MCF 10A (cell line): ENCODE results near the gene P2RY14. TPM values are rescaled to one million over a fixed set of nuclear protein-coding genes. Genes with fewer than 3 reads are reported as not detected.

ENCODE experiments used
- BruUV-seq: library from RNA; stranded (reverse); fragments of 400-500 nt; replicated peaks from 2 replicates; lab custom pipeline; 2021; lab: Mats Ljungman, UMichigan
- CTCF ChIA-PET: fragments of 300-600 bp; sonication (Branson Sonifier 250); formaldehyde crosslinking; extraction: SDS; loops from one replicate; lab custom pipeline; 2021; ENCODE audit warnings: antibody characterized with exemption, inconsistent platforms; lab: Yijun Ruan, JAX
- POLR2A ChIA-PET: fragments of 300-600, 350-650 bp; sonication (Branson Sonifier 250); formaldehyde crosslinking; extraction: SDS; loops from one replicate; lab custom pipeline; 2020; ENCODE audit warnings: antibody characterized with exemption, inconsistent platforms; lab: Yijun Ruan, JAX
- DNase-seq: peaks from one replicate; pipeline ENCODE4 v3.0.0-alpha.2; 2018; ENCODE audit not compliant: unreplicated experiment
- H3K27ac Mint-ChIP-seq: one replicate; pipeline ENCODE4 v1.8.0; 2022; ENCODE audit warnings: mild to moderate bottlenecking, low read depth, mixed read lengths; ENCODE audit not compliant: unreplicated experiment
- H3K27me3 Mint-ChIP-seq: one replicate; pipeline ENCODE4 v1.8.0; 2022; ENCODE audit warnings: mixed read lengths; ENCODE audit not compliant: insufficient read depth, unreplicated experiment
- H3K36me3 Mint-ChIP-seq: one replicate; pipeline ENCODE4 v1.8.0; 2022; ENCODE audit warnings: mild to moderate bottlenecking, moderate library complexity, mixed read lengths; ENCODE audit not compliant: insufficient read depth, unreplicated experiment
- H3K4me1 Mint-ChIP-seq: one replicate; pipeline ENCODE4 v1.8.0; 2022; ENCODE audit warnings: mixed read lengths; ENCODE audit not compliant: insufficient read depth, unreplicated experiment
- H3K4me3 Mint-ChIP-seq: one replicate; pipeline ENCODE4 v1.8.0; 2022; ENCODE audit warnings: mild to moderate bottlenecking, moderate library complexity, mixed read lengths; ENCODE audit not compliant: unreplicated experiment
- H3K9me3 Mint-ChIP-seq: one replicate; pipeline ENCODE4 v1.8.0; 2022; ENCODE audit warnings: mixed read lengths; ENCODE audit not compliant: unreplicated experiment
- intact Hi-C: fragments of 100-400 bp; cut with micrococcal nuclease; formaldehyde crosslinking; loops from 2 replicates; pipeline ENCODE4 v1.14.1; 2022
- total RNA-seq: library from RNA; stranded (reverse); gene quantifications from 2 replicates; pipeline ENCODE4 v1.2.3, GENCODE V29; 2022
- TF ChIP-seq, protein P1 (sequence below): fragments of 200-600 bp; IDR thresholded peaks from one replicate; pipeline ENCODE4 v1.8.0; 2022; ENCODE audit warnings: antibody characterized with exemption, mild to moderate bottlenecking; ENCODE audit not compliant: unreplicated experiment

P2RY14 gene
- total RNA-seq, 1 experiment from 2014 or later, result not detected

DNA sequence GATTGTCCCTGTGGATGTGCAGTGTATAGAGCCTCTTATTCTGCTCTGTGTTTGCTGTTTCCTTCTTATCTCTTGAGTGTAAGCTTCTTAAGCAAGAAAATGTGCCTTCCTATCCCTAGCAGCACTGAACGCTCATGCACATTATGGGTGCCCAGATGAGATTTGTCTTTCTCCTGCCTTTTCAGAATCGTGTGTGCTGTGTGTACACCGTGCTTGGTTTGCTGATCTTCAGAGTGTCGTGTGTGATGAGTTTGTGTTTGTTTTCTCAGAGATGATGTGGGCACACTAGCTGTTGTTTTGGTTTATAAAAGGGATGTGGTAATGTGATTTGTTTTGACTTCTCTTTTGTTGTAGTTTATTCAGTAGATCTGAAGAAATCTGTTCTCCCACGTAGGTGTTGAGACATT, 95.1 kb downstream of the P2RY14 start:
- TF ChIP-seq, protein P1, sequence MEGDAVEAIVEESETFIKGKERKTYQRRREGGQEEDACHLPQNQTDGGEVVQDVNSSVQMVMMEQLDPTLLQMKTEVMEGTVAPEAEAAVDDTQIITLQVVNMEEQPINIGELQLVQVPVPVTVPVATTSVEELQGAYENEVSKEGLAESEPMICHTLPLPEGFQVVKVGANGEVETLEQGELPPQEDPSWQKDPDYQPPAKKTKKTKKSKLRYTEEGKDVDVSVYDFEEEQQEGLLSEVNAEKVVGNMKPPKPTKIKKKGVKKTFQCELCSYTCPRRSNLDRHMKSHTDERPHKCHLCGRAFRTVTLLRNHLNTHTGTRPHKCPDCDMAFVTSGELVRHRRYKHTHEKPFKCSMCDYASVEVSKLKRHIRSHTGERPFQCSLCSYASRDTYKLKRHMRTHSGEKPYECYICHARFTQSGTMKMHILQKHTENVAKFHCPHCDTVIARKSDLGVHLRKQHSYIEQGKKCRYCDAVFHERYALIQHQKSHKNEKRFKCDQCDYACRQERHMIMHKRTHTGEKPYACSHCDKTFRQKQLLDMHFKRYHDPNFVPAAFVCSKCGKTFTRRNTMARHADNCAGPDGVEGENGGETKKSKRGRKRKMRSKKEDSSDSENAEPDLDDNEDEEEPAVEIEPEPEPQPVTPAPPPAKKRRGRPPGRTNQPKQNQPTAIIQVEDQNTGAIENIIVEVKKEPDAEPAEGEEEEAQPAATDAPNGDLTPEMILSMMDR, result no peak
- CTCF ChIA-PET, result interaction anchor here (0.5 to 1.3 kb wide), 3 partner anchors 15 to 266 kb away, joined by 3 to 5 read pairs (median 3); no protein-coding TSS in a partner anchor
- Mint-ChIP-seq H3K27me3 (no peaks in the 10 kb centered on the region), H3K9me3 (no peaks in the 10 kb centered on the region), H3K4me3 (no peak overlapping the region), H3K36me3 (no peaks in the 10 kb centered on the region), H3K27ac (no peak overlapping the region), H3K4me1 (no peaks in the 10 kb centered on the region)
- intact Hi-C loops, result no loop called here
- POLR2A ChIA-PET, result interaction anchor here (1.3 kb wide), 1 partner anchor 32 kb away, joined by 3 read pairs; no protein-coding TSS in a partner anchor
- BruUV-seq, result no TSS peak
- no peak for DNase-seq

DNA sequence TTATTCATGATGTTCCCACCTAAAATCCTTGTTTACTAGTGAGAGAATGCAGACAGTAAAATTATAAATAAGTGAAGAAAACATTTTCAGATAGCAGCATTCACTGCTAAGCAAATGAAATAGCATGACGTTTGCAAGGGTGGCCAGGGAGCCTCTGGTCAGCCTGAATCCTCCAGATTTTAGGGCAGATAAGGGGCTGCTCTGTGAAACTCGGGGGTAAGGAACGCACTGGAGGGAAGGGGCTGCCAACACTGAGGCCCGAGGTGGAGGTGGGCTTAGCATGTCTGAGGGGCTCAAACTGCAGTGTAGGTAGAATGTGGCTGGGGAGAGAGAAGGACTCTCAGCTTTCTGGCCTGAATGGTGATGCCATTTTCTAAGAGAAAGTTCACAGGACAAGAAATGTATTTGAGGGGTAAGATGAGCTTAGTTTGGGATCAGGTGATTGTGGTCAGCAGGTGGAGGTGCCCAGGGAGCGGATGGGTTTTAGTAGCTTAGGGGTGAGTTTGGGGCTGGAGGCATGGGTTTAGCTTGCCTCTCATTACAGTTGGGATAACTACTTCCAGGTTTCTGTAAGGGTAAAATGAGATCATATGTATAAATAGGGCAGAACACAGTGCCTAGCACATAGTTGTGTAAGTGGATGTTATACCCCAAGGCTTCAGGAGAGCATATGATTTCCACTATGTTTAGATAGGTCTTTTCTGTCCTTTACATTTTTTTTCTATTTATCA, 95.8 kb downstream of the P2RY14 start:
- no peaks in the 10 kb centered on the region for H3K27me3 Mint-ChIP-seq
- no peak overlapping the region for H3K4me3 Mint-ChIP-seq
- DNase-seq, result no peak
- TF ChIP-seq, protein P1, result no peak
- no TSS peak for BruUV-seq
- no peaks in the 10 kb centered on the region for H3K36me3 Mint-ChIP-seq
- ChIA-PET CTCF (interaction anchor here (0.7 to 1.3 kb wide), 4 partner anchors 14 to 100 kb away, joined by 3 to 5 read pairs (median 4); no protein-coding TSS in a partner anchor), POLR2A (no interaction called here)
- no peaks in the 10 kb centered on the region for H3K4me1 Mint-ChIP-seq
- intact Hi-C loops, result no loop called here
- H3K27ac Mint-ChIP-seq, result no peak overlapping the region
- no peaks in the 10 kb centered on the region for H3K9me3 Mint-ChIP-seq

DNA sequence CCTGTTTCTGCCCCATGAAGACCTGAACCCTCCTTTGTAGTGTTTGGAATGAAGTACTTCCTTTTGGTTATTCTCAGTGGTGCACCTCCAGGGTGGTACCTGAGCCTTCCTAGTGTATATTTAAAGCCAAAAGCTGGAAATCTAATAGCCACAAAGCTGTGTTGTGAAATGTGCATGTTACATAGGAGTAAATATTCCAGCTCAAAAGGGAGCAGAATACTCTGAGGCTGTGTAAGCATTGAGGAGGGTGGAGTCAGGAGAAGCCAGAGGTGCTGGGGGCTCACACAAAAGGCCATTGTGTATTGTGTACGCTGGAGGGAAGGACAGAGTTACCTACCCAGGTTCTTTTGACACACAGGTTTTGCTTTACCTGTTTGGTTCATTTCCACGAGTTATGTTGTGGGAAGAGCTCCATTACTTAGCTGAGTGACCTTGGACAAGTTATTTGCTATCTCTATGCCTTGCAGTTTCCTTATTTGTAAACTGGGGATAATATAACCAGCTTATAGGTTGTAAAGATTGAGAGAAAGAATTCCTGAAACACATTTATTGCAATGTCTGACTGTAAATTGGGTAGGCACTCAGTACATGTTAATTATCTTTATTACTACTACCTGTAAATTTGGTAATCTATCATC, 100.0 kb downstream of the P2RY14 start:
- no peaks in the 10 kb centered on the region for H3K27me3 Mint-ChIP-seq
- CTCF ChIA-PET, result interaction anchor here (0.6 to 1.4 kb wide), 8 partner anchors 9 to 648 kb away, joined by 3 to 9 read pairs (median 5); no protein-coding TSS in a partner anchor
- no peak overlapping the region for H3K27ac Mint-ChIP-seq
- TF ChIP-seq, protein P1, result no peak
- intact Hi-C loops, result no loop called here
- no TSS peak for BruUV-seq
- H3K4me1 Mint-ChIP-seq, result no peaks in the 10 kb centered on the region
- no peaks in the 10 kb centered on the region for H3K36me3 Mint-ChIP-seq
- no peak for DNase-seq
- H3K9me3 Mint-ChIP-seq, result no peaks in the 10 kb centered on the region
- H3K4me3 Mint-ChIP-seq, result no peak overlapping the region
- POLR2A ChIA-PET, result no interaction called here

DNA sequence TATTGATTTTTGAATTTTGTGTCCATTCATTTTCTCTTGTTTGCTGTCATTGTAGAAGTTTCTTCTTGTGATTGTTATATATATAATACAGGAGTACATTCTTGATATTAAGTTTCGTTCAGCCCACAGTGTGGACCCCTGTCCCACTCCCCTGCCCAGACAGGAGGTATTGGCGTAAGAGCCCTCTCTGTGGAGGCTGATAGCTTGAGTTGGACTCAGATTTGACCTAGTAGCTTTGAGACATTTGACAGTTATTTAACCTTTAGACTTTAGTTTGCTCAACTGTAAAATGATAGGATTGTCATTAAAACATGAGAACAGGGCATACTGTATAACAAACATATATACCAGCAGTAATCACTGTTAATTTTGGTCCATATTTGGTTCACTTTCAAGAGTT, 102.4 kb downstream of the P2RY14 start:
- POLR2A ChIA-PET, result no interaction called here
- no peak overlapping the region for H3K27ac Mint-ChIP-seq
- no peaks in the 10 kb centered on the region for H3K4me1 Mint-ChIP-seq
- intact Hi-C loops, result no loop called here
- BruUV-seq, result no TSS peak
- H3K27me3 Mint-ChIP-seq, result no peaks in the 10 kb centered on the region
- CTCF ChIA-PET, result interaction anchor here (1.5 kb wide), 1 partner anchor 52 kb away, joined by 10 read pairs; no protein-coding TSS in a partner anchor
- H3K9me3 Mint-ChIP-seq, result no peaks in the 10 kb centered on the region
- DNase-seq, result no peak
- no peak overlapping the region for H3K4me3 Mint-ChIP-seq
- no peaks in the 10 kb centered on the region for H3K36me3 Mint-ChIP-seq
- TF ChIP-seq, protein P1, result no peak
